NCI-H2227 (cell line): ENCODE results near the gene SNTA1.
"Not testable (repeated sequence)": the region's sequence is repeated elsewhere in the genome, so short reads cannot be mapped to it uniquely, and the experiment has no call there.

Experiments
- DNase-seq: peaks from one replicate; lab custom pipeline; 2025; ENCODE audit not compliant: unreplicated experiment; lab: John Stamatoyannopoulos, UW

SNTA1 gene

GRCh38 chr20:33400812-33401183 lies 42.8 kb downstream of the SNTA1 start:
- DNase-seq = no peak

- DNase-seq = no peak
These were observed 43.6 kb downstream of the SNTA1 start for GRCh38 chr20:33399924-33400323.

GRCh38 chr20:33394718-33395117 lies 48.8 kb downstream of the SNTA1 start:
- no peak for DNase-seq

- no peak for DNase-seq
These were observed 50.0 kb downstream of the SNTA1 start for GRCh38 chr20:33393609-33394008.

GRCh38 chr20:33391722-33392415 lies 51.7 kb downstream of the SNTA1 start:
- DNase-seq = no peak

- DNase-seq = not testable (repeated sequence)
These were observed 54.2 kb downstream of the SNTA1 start for GRCh38 chr20:33389326-33389725.

GRCh38 chr20:33388268-33388667 lies 55.3 kb downstream of the SNTA1 start:
- no peak for DNase-seq

GRCh38 chr20:33387177-33387576 lies 56.4 kb downstream of the SNTA1 start:
- no peak for DNase-seq

- DNase-seq = no peak
These were observed 56.9 kb downstream of the SNTA1 start for GRCh38 chr20:33386673-33387072.

- DNase-seq = no peak
These were observed 66.2 kb downstream of the SNTA1 start for GRCh38 chr20:33377366-33377765.

- no peak for DNase-seq
These were observed 69.6 kb downstream of the SNTA1 start for GRCh38 chr20:33373735-33374605.

- DNase-seq = no peak
These were observed 70.5 kb downstream of the SNTA1 start for GRCh38 chr20:33372993-33373441.

GRCh38 chr20:33370291-33370690 lies 73.3 kb downstream of the SNTA1 start:
- DNase-seq = no peak

- DNase-seq = no peak
These were observed 80.7 kb downstream of the SNTA1 start for GRCh38 chr20:33362898-33363297.

GRCh38 chr20:33359399-33360261 lies 83.9 kb downstream of the SNTA1 start:
- DNase-seq = no peak
